PC-3 (cell line): ENCODE results near the gene SEMA5A. TPM values are rescaled to one million over a fixed set of nuclear protein-coding genes. Genes with fewer than 3 reads are reported as not detected.
A peak's percentile ranks its signal among the peaks of the same experiment; 100 is the strongest.

Experiments used
- ATAC-seq: fragments of 200-7000 bp; cut with Tn5 transposase; 2 replicates; pipeline ENCODE4 v1.9.1; 2020; ENCODE audit warnings: mild to moderate bottlenecking, moderate library complexity
- BruUV-seq: library from RNA; stranded (reverse); fragments of 400-500 nt; replicated peaks from 2 replicates; lab custom pipeline; 2021; lab: Mats Ljungman, UMichigan
- CTCF ChIA-PET: fragments of 300-600 bp; sonication (Branson Sonifier 250); formaldehyde crosslinking; loops from one replicate; lab custom pipeline; 2022; ENCODE audit warnings: antibody characterized with exemption; lab: Charles Lee
- POLR2A ChIA-PET: fragments of 300-600 bp; sonication (Branson Sonifier 250); formaldehyde crosslinking; loops from one replicate; lab custom pipeline; 2022; ENCODE audit warnings: antibody characterized with exemption; ENCODE audit not compliant: unreplicated experiment; lab: Charles Lee
- DNase-seq: peaks from one replicate; pipeline ENCODE4 v3.0.0-alpha.2; 2015
- H2AFZ ChIP-seq: fragments of 300-600 bp; sonication (generic); 2 replicates; pipeline ENCODE4 v1.6.0; 2016; ENCODE audit warnings: antibody characterized with exemption, low read length
- H3F3A ChIP-seq: fragments of 300-600 bp; sonication (generic); one replicate; pipeline ENCODE4 v1.6.0; 2017; ENCODE audit warnings: antibody characterized with exemption, low read length, control low read depth, mild to moderate bottlenecking; ENCODE audit not compliant: unreplicated experiment
- H3K27ac ChIP-seq: fragments of 300-600 bp; sonication (generic); 2 replicates; pipeline ENCODE4 v1.5.1; 2016; ENCODE audit warnings: mild to moderate bottlenecking, low read length
- H3K27me3 ChIP-seq: fragments of 300-600 bp; sonication (generic); 2 replicates; pipeline ENCODE4 v1.6.1; 2016; ENCODE audit warnings: low read length, mixed read lengths
- H3K36me3 ChIP-seq: fragments of 300-600 bp; sonication (generic); 2 replicates; pipeline ENCODE4 v1.6.1; 2016; ENCODE audit warnings: low read depth, mixed run types, low read length, mixed read lengths
- H3K4me1 ChIP-seq: fragments of 300-600 bp; sonication (generic); 2 replicates; pipeline ENCODE4 v1.5.1; 2016; ENCODE audit warnings: low read length; ENCODE audit not compliant: insufficient read depth
- H3K4me2 ChIP-seq: fragments of 300-600 bp; sonication (generic); 2 replicates; pipeline ENCODE4 v1.6.0; 2016; ENCODE audit warnings: low read length
- H3K4me3 ChIP-seq: fragments of 300-600 bp; sonication (generic); 2 replicates; pipeline ENCODE4 v1.5.1; 2016; ENCODE audit warnings: mild to moderate bottlenecking, low read length, mixed read lengths
- H3K79me2 ChIP-seq: fragments of 300-600 bp; sonication (generic); 2 replicates; pipeline ENCODE4 v1.6.1; 2017; ENCODE audit warnings: low read length, mixed read lengths
- H3K9ac ChIP-seq: fragments of 300-600 bp; sonication (generic); 2 replicates; pipeline ENCODE4 v1.6.0; 2016; ENCODE audit warnings: mild to moderate bottlenecking, low read length
- H3K9me2 ChIP-seq: fragments of 300-600 bp; sonication (generic); replicated peaks from 2 replicates; pipeline ENCODE4 v1.6.1; 2016; ENCODE audit warnings: mixed run types, low read length, mixed read lengths
- H3K9me3 ChIP-seq: fragments of 300-600 bp; sonication (generic); 2 replicates; pipeline ENCODE4 v1.6.1; 2016; ENCODE audit warnings: low read length, mixed read lengths
- H4K20me1 ChIP-seq: fragments of 300-600 bp; sonication (generic); 2 replicates; pipeline ENCODE4 v1.6.1; 2016; ENCODE audit warnings: low read length, mixed read lengths
- CTCF ChIP-seq: fragments of 300-600 bp; sonication (generic); conservative IDR thresholded peaks from 2 replicates; pipeline ENCODE4 v1.5.1; 2017; ENCODE audit warnings: antibody characterized with exemption, low read depth, mild to moderate bottlenecking, low read length
- EZH2 ChIP-seq: fragments of 300-600 bp; sonication (generic); IDR thresholded peaks from one replicate; pipeline ENCODE4 v1.6.1; 2017; ENCODE audit warnings: antibody characterized with exemption, mild to moderate bottlenecking, low read length; ENCODE audit not compliant: unreplicated experiment
- EZH2phosphoT487 ChIP-seq: fragments of 300-600 bp; sonication (generic); IDR thresholded peaks from 2 replicates; pipeline ENCODE4 v1.6.1; 2018; ENCODE audit warnings: mild to moderate bottlenecking, antibody characterized with exemption, low read length, borderline replicate concordance
- intact Hi-C: fragments of 100-400 bp; cut with micrococcal nuclease; formaldehyde crosslinking; loops from 2 replicates; pipeline ENCODE4 v1.9.0; 2023
- total RNA-seq: library from RNA; depleted of rRNA; stranded (reverse); fragments of >200 nt; gene quantifications from 2 replicates; pipeline ENCODE4 v1.2.3, GENCODE V29; 2014

SEMA5A gene
- total RNA-seq, 1 experiment from 2014 or later, result 4.4 TPM

GRCh38 chr5:9320652-9321051, 225.2 kb downstream of the SEMA5A start:
- Histone ChIP-seq H3K4me1 (peaks cover 25% of the 10 kb centered on the region), H3K9me3 (no peaks in the 10 kb centered on the region), H3K4me3 (no peak overlapping the region), H3K27ac (no peak overlapping the region), H3K79me2 (no peaks in the 10 kb centered on the region), H3F3A (no peaks in the 10 kb centered on the region), H3K4me2 (no peak overlapping the region), H2AFZ (no peak overlapping the region), H3K27me3 (no peaks in the 10 kb centered on the region), H3K9me2 (no peaks in the 10 kb centered on the region), H3K36me3 (no peaks in the 10 kb centered on the region), H4K20me1 (no peaks in the 10 kb centered on the region), H3K9ac (no peak overlapping the region)
- ChIA-PET POLR2A (no interaction called here), CTCF (interaction anchor here (0.7 kb wide), 1 partner anchor 490 kb away, joined by 3 read pairs; no protein-coding TSS in a partner anchor)
- DNase-seq (no peak), ATAC-seq (no peak)
- no TSS peak for BruUV-seq
- intact Hi-C loops, result no loop called here
- TF ChIP-seq CTCF, result no peak
- no peak for TF ChIP-seq EZH2phosphoT487
- no peak for TF ChIP-seq EZH2

- no TSS peak for BruUV-seq
- ChIA-PET POLR2A (no interaction called here), CTCF (no interaction called here)
- H3F3A ChIP-seq, result no peaks in the 10 kb centered on the region
- H3K9me2 ChIP-seq, result no peaks in the 10 kb centered on the region
- H3K4me3 ChIP-seq, result no peak overlapping the region
- H4K20me1 ChIP-seq, result no peaks in the 10 kb centered on the region
- H3K4me2 ChIP-seq, result no peak overlapping the region
- no peak overlapping the region for H2AFZ ChIP-seq
- H3K79me2 ChIP-seq, result no peaks in the 10 kb centered on the region
- TF ChIP-seq CTCF (no peak), EZH2 (no peak), EZH2phosphoT487 (no peak)
- no peaks in the 10 kb centered on the region for H3K36me3 ChIP-seq
- no peak for DNase-seq
- no peaks in the 10 kb centered on the region for H3K9me3 ChIP-seq
- intact Hi-C loops, result no loop called here
- no peak for ATAC-seq
- H3K27me3 ChIP-seq, result no peaks in the 10 kb centered on the region
- H3K27ac ChIP-seq, result no peak overlapping the region
- no peak overlapping the region for H3K9ac ChIP-seq
- peaks cover 14% of the 10 kb centered on the region for H3K4me1 ChIP-seq
These were observed 227.8 kb downstream of the SEMA5A start for GRCh38 chr5:9318031-9318430.

GRCh38 chr5:9316733-9317132, 229.1 kb downstream of the SEMA5A start:
- BruUV-seq, result no TSS peak
- ChIA-PET POLR2A (interaction anchor here (0.7 kb wide), 1 partner anchor 1320 kb away, joined by 5 read pairs; no protein-coding TSS in a partner anchor), CTCF (no interaction called here)
- Histone ChIP-seq H3K9ac (no peak overlapping the region), H3K27ac (no peak overlapping the region), H3K36me3 (no peaks in the 10 kb centered on the region), H3F3A (no peaks in the 10 kb centered on the region), H2AFZ (no peak overlapping the region), H3K9me2 (no peaks in the 10 kb centered on the region), H4K20me1 (no peaks in the 10 kb centered on the region), H3K9me3 (no peaks in the 10 kb centered on the region), H3K79me2 (no peaks in the 10 kb centered on the region), H3K4me3 (no peak overlapping the region), H3K27me3 (no peaks in the 10 kb centered on the region), H3K4me1 (peaks cover 14% of the 10 kb centered on the region), H3K4me2 (peak overlapping the region; percentile 24; the same call in 1 of the 2 replicates)
- ATAC-seq, result no peak
- TF ChIP-seq CTCF (no peak), EZH2 (no peak)
- intact Hi-C loops, result no loop called here
- peak; percentile 75 for DNase-seq
